ENCODE results near the gene LSAMP.

DNA sequence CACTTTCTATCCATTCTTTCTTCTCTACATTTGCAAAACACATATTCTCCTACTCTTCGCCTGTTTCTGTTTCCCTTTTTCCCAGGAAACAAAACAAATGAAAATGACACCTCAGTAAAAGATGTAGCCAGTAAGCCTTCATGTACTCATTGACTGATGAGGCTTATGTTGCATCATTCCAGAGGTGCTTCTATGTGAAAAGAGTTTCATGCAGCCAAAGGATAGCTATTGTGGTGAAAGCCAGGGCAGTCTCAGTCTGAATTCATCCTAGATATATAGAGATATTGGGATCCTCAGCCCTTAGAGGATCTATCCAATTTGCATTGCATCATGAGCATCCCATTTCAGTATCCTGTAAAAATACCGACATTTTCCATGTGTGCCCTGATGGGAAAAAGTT lies 554.7 kb downstream of the LSAMP start:
- TF ChIP-seq, protein P1, sequence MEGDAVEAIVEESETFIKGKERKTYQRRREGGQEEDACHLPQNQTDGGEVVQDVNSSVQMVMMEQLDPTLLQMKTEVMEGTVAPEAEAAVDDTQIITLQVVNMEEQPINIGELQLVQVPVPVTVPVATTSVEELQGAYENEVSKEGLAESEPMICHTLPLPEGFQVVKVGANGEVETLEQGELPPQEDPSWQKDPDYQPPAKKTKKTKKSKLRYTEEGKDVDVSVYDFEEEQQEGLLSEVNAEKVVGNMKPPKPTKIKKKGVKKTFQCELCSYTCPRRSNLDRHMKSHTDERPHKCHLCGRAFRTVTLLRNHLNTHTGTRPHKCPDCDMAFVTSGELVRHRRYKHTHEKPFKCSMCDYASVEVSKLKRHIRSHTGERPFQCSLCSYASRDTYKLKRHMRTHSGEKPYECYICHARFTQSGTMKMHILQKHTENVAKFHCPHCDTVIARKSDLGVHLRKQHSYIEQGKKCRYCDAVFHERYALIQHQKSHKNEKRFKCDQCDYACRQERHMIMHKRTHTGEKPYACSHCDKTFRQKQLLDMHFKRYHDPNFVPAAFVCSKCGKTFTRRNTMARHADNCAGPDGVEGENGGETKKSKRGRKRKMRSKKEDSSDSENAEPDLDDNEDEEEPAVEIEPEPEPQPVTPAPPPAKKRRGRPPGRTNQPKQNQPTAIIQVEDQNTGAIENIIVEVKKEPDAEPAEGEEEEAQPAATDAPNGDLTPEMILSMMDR (conservative IDR thresholded peaks at IDR 0.05; ENCODE audit: low read depth in 2 of 2) = no peak
- no peak for TF ChIP-seq NANOG (IDR thresholded peaks at IDR 0.05; ENCODE audit: borderline replicate concordance)
- no peak for TF ChIP-seq EZH2phosphoT487 (IDR thresholded peaks at IDR 0.05; ENCODE audit: unreplicated experiment)
